Measurements from ENCODE around the gene FAP.

DNA sequence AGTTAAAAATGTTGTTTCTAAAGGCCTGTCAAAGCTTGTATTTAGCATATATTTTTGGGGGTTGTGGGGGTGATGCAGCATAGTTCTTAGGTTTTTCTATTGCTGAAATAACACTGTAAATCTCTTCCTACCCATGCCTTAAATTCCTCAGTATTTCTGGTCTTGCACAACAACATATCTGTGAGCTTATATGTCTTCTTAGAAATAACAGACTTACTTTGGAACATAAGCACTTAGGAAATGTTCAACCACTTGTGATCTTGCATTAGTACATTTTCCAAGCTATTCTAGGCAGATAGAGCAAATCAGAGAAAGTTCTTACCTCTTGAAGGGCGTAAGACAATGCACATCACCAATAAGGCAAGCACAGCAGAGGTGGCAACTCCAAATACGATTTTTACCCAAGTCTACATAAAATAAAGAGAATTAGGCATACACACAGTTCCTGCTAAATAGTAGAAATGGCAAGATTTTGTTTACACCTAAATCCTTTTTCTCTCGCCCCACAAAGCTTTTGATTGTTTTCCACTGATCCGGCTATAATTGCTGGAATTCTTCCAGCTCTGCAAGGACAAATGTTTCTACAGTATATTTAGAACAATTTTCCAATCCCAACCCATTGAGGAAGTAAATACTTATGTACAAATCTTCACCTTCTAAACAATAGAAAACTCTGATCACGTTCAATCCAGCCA, 512 bp downstream of the FAP start:
- TF ChIP-seq, protein P1, sequence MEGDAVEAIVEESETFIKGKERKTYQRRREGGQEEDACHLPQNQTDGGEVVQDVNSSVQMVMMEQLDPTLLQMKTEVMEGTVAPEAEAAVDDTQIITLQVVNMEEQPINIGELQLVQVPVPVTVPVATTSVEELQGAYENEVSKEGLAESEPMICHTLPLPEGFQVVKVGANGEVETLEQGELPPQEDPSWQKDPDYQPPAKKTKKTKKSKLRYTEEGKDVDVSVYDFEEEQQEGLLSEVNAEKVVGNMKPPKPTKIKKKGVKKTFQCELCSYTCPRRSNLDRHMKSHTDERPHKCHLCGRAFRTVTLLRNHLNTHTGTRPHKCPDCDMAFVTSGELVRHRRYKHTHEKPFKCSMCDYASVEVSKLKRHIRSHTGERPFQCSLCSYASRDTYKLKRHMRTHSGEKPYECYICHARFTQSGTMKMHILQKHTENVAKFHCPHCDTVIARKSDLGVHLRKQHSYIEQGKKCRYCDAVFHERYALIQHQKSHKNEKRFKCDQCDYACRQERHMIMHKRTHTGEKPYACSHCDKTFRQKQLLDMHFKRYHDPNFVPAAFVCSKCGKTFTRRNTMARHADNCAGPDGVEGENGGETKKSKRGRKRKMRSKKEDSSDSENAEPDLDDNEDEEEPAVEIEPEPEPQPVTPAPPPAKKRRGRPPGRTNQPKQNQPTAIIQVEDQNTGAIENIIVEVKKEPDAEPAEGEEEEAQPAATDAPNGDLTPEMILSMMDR (IDR thresholded peaks at IDR 0.05), result no peak
- TF ChIP-seq ESRRA (CRISPR knock-in tag; IDR thresholded peaks at IDR 0.05; ENCODE audit: borderline replicate concordance) (no peak), ELF4 (CRISPR knock-in tag; IDR thresholded peaks at IDR 0.05; ENCODE audit: low read depth) (no peak), NR3C1 (CRISPR knock-in tag; conservative IDR thresholded peaks at IDR 0.05; ENCODE audit: low read depth) (no peak), CREB1 (CRISPR knock-in tag; IDR thresholded peaks at IDR 0.05) (no peak), TCF7 (CRISPR knock-in tag; IDR thresholded peaks at IDR 0.05; ENCODE audit: low read depth) (no peak), FOXJ3 (CRISPR knock-in tag; IDR thresholded peaks at IDR 0.05; ENCODE audit: borderline replicate concordance) (no peak), HMGXB4 (CRISPR knock-in tag; IDR thresholded peaks at IDR 0.05) (no peak), NR1H2 (CRISPR knock-in tag; IDR thresholded peaks at IDR 0.05) (no peak), NFYB (CRISPR knock-in tag; conservative IDR thresholded peaks at IDR 0.05; ENCODE audit: low read depth) (no peak), OVOL2 (CRISPR knock-in tag; IDR thresholded peaks at IDR 0.05; ENCODE audit: borderline replicate concordance) (no peak), ZNF317 (CRISPR knock-in tag; IDR thresholded peaks at IDR 0.05; ENCODE audit: borderline replicate concordance, low read depth) (no peak), SP1 (CRISPR knock-in tag; conservative IDR thresholded peaks at IDR 0.05) (no peak)

Measured in WTC11 (cell line).